Natural killer cell treated with Interleukin-12 subunit alpha and Interleukin-12 subunit beta and Interleukin-15 and Interleukin-18, amount 100 ng/mL, for 72 hours (primary cell): ENCODE data around the gene FZD4. TPM values are rescaled to one million over a fixed set of nuclear protein-coding genes. Genes with fewer than 3 reads are reported as not detected.
"Not testable (repeated sequence)": the region's sequence is repeated elsewhere in the genome, so short reads cannot be mapped to it uniquely, and the experiment has no call there.

ENCODE experiments used
- ATAC-seq, 2 donors: fragments of 150-1000 bp; cut with Tn5 transposase in 1 of 2; sonication (Bioruptor Pico), chemical (Tn5 transposase) in 1 of 2; 2 replicates each; pipeline ENCODE4 v1.10.0; 2021
- DNase-seq: peaks from one replicate; pipeline ENCODE4 v3.0.0; 2022; ENCODE audit warnings: low spot score
- H3K27ac Mint-ChIP-seq, 2 donors: 1 replicate in 1 of 2; 2 replicates in 1 of 2; pipeline ENCODE4 v1.8.0; 2022; ENCODE audit warnings: mixed read lengths in 2 of 2, mild to moderate bottlenecking in 1 of 2, moderate library complexity in 1 of 2
- H3K27me3 Mint-ChIP-seq, 2 donors: 1 replicate in 1 of 2; 2 replicates in 1 of 2; pipeline ENCODE4 v1.8.0; 2022; ENCODE audit warnings: mixed read lengths in 2 of 2
- H3K36me3 Mint-ChIP-seq: one replicate; pipeline ENCODE4 v1.8.0; 2022; ENCODE audit warnings: mixed read lengths
- H3K4me1 Mint-ChIP-seq, 2 donors: 1 replicate in 1 of 2; 2 replicates in 1 of 2; pipeline ENCODE4 v1.8.0; 2022; ENCODE audit warnings: low read depth in 2 of 2, mixed read lengths in 2 of 2, mild to moderate bottlenecking in 1 of 2
- H3K4me3 Mint-ChIP-seq: one replicate; pipeline ENCODE4 v1.8.0; 2022; ENCODE audit warnings: mixed read lengths
- H3K9me3 Mint-ChIP-seq: 2 replicates; pipeline ENCODE4 v1.8.0; 2022; ENCODE audit warnings: mixed read lengths
- total RNA-seq, 2 donors: library from RNA; stranded (reverse); gene quantifications; one replicate each; pipeline ENCODE4 v1.2.3, GENCODE V29; 2022

FZD4 gene
- under 1 TPM; 0.08 to 0.17 TPM for total RNA-seq

- H3K27ac Mint-ChIP-seq, result peak within 1 kb of the TSS in 1 of 2 donors; percentile 65
- peaks cover 15 to 28% of the 10 kb centered on the region in 2 donors for H3K27me3 Mint-ChIP-seq
- DNase-seq (peak; percentile 90), ATAC-seq (peak; percentile 98)
- H3K9me3 Mint-ChIP-seq, result no peaks in the 10 kb centered on the region
- H3K4me3 Mint-ChIP-seq, result peak within 1 kb of the TSS; percentile 91
- no peaks in the 10 kb centered on the region for H3K36me3 Mint-ChIP-seq
- H3K4me1 Mint-ChIP-seq, result peaks cover 6 to 14% of the 10 kb centered on the region in 2 donors
Observed at GRCh38 chr11:86955361-86956120, at the start of gene FZD4. Gene FZD4, minus strand, starts transcription at chr11:86955395. Its CDS starts 310 bp downstream, at chr11:86955085.

GRCh38 chr11:87004281-87004680 lies 49.1 kb upstream of the FZD4 start:
- not testable (repeated sequence) for H3K9me3 Mint-ChIP-seq, DNase-seq, ATAC-seq, H3K4me3 Mint-ChIP-seq, H3K4me1 Mint-ChIP-seq, H3K36me3 Mint-ChIP-seq
- Mint-ChIP-seq H3K27me3 (peaks cover 5 to 12% of the 10 kb centered on the region in 2 donors), H3K27ac (peak overlapping the region in 1 of 2 donors; percentile 30)

GRCh38 chr11:87002918-87003317 lies 47.7 kb upstream of the FZD4 start:
- DNase-seq, result no peak
- ATAC-seq, result no peak
- no peaks in the 10 kb centered on the region for H3K4me1 Mint-ChIP-seq
- no peak overlapping the region for H3K4me3 Mint-ChIP-seq
- no peak overlapping the region for H3K27ac Mint-ChIP-seq
- no peaks in the 10 kb centered on the region for H3K36me3 Mint-ChIP-seq
- H3K9me3 Mint-ChIP-seq, result no peaks in the 10 kb centered on the region
- peaks cover 3 to 11% of the 10 kb centered on the region in 2 donors for H3K27me3 Mint-ChIP-seq

- DNase-seq (no peak), ATAC-seq (no peak)
- no peaks in the 10 kb centered on the region for H3K4me1 Mint-ChIP-seq
- H3K36me3 Mint-ChIP-seq, result no peaks in the 10 kb centered on the region
- no peaks in the 10 kb centered on the region for H3K9me3 Mint-ChIP-seq
- peaks cover 0 to 3% of the 10 kb centered on the region in 2 donors for H3K27me3 Mint-ChIP-seq
- no peak overlapping the region for H3K27ac Mint-ChIP-seq
- H3K4me3 Mint-ChIP-seq, result no peak overlapping the region
Observed at GRCh38 chr11:86999859-87000753, 44.9 kb upstream of the FZD4 start.

GRCh38 chr11:86999388-86999787 lies 44.2 kb upstream of the FZD4 start:
- H3K36me3 Mint-ChIP-seq, result no peaks in the 10 kb centered on the region
- H3K27ac Mint-ChIP-seq, result no peak overlapping the region
- peaks cover 0 to 3% of the 10 kb centered on the region in 2 donors for H3K27me3 Mint-ChIP-seq
- no peak for ATAC-seq
- no peak for DNase-seq
- H3K4me1 Mint-ChIP-seq, result no peaks in the 10 kb centered on the region
- no peak overlapping the region for H3K4me3 Mint-ChIP-seq
- no peaks in the 10 kb centered on the region for H3K9me3 Mint-ChIP-seq

GRCh38 chr11:86996953-86997570 lies 41.9 kb upstream of the FZD4 start:
- Mint-ChIP-seq H3K4me1 (no peaks in the 10 kb centered on the region), H3K4me3 (no peak overlapping the region), H3K27me3 (peaks cover 0 to 3% of the 10 kb centered on the region in 2 donors), H3K36me3 (no peaks in the 10 kb centered on the region), H3K27ac (no peak overlapping the region), H3K9me3 (no peaks in the 10 kb centered on the region)
- ATAC-seq, result no peak
- DNase-seq, result no peak

GRCh38 chr11:86993031-86993430 lies 37.8 kb upstream of the FZD4 start:
- no peak overlapping the region for H3K4me3 Mint-ChIP-seq
- no peak for ATAC-seq
- no peaks in the 10 kb centered on the region for H3K27me3 Mint-ChIP-seq
- no peaks in the 10 kb centered on the region for H3K4me1 Mint-ChIP-seq
- H3K27ac Mint-ChIP-seq, result no peak overlapping the region
- no peaks in the 10 kb centered on the region for H3K9me3 Mint-ChIP-seq
- no peaks in the 10 kb centered on the region for H3K36me3 Mint-ChIP-seq
- no peak for DNase-seq

- not testable (repeated sequence) for H3K36me3 Mint-ChIP-seq, H3K9me3 Mint-ChIP-seq, H3K27me3 Mint-ChIP-seq, ATAC-seq, H3K4me3 Mint-ChIP-seq, H3K4me1 Mint-ChIP-seq, H3K27ac Mint-ChIP-seq, DNase-seq
Observed at GRCh38 chr11:86992340-86992739, 37.1 kb upstream of the FZD4 start.

- H3K27me3 Mint-ChIP-seq, result no peaks in the 10 kb centered on the region
- H3K9me3 Mint-ChIP-seq, result no peaks in the 10 kb centered on the region
- ATAC-seq, result no peak
- no peaks in the 10 kb centered on the region for H3K36me3 Mint-ChIP-seq
- DNase-seq, result no peak
- no peak overlapping the region for H3K27ac Mint-ChIP-seq
- no peak overlapping the region for H3K4me3 Mint-ChIP-seq
- H3K4me1 Mint-ChIP-seq, result no peaks in the 10 kb centered on the region
Observed at GRCh38 chr11:86991341-86991740, 36.1 kb upstream of the FZD4 start.

- Mint-ChIP-seq H3K4me3 (no peak overlapping the region), H3K9me3 (no peaks in the 10 kb centered on the region), H3K36me3 (no peaks in the 10 kb centered on the region), H3K27ac (no peak overlapping the region), H3K27me3 (no peaks in the 10 kb centered on the region), H3K4me1 (no peaks in the 10 kb centered on the region)
- no peak for ATAC-seq
- DNase-seq, result no peak
Observed at GRCh38 chr11:86990515-86990914, 35.3 kb upstream of the FZD4 start.

- Mint-ChIP-seq H3K4me1 (no peaks in the 10 kb centered on the region), H3K27me3 (peaks cover 0 to 4% of the 10 kb centered on the region in 2 donors), H3K36me3 (no peaks in the 10 kb centered on the region), H3K9me3 (no peaks in the 10 kb centered on the region), H3K4me3 (no peak overlapping the region), H3K27ac (no peak overlapping the region)
- ATAC-seq (no peak), DNase-seq (no peak)
Observed at GRCh38 chr11:86990031-86990430, 34.8 kb upstream of the FZD4 start.

- ATAC-seq (no peak), DNase-seq (no peak)
- no peaks in the 10 kb centered on the region for H3K9me3 Mint-ChIP-seq
- H3K27me3 Mint-ChIP-seq, result peaks cover 0 to 13% of the 10 kb centered on the region in 2 donors
- no peak overlapping the region for H3K4me3 Mint-ChIP-seq
- H3K4me1 Mint-ChIP-seq, result no peaks in the 10 kb centered on the region
- no peaks in the 10 kb centered on the region for H3K36me3 Mint-ChIP-seq
- no peak overlapping the region for H3K27ac Mint-ChIP-seq
Observed at GRCh38 chr11:86988351-86988881, 33.2 kb upstream of the FZD4 start.

- no peak for ATAC-seq
- H3K9me3 Mint-ChIP-seq, result no peaks in the 10 kb centered on the region
- H3K4me1 Mint-ChIP-seq, result no peaks in the 10 kb centered on the region
- no peak for DNase-seq
- peaks cover 0 to 13% of the 10 kb centered on the region in 2 donors for H3K27me3 Mint-ChIP-seq
- no peak overlapping the region for H3K27ac Mint-ChIP-seq
- H3K36me3 Mint-ChIP-seq, result no peaks in the 10 kb centered on the region
- no peak overlapping the region for H3K4me3 Mint-ChIP-seq
Observed at GRCh38 chr11:86987679-86988078, 32.5 kb upstream of the FZD4 start.
